OCI-LY1 (cell line): ENCODE data around the gene CANT1.

Source experiments
- EZH2 ChIP-seq: fragments of 200-600 bp; sonication (generic), shearing (Covaris generic); IDR thresholded peaks from 2 replicates; pipeline ENCODE4 v1.8.0; 2017; ENCODE audit warnings: borderline replicate concordance, mixed run types, mild to moderate bottlenecking, antibody characterized with exemption, low read length, moderate library complexity, mixed read lengths
- TF ChIP-seq, protein P1 (sequence below): fragments of 200-600 bp; sonication (generic), shearing (Covaris generic); IDR thresholded peaks from 2 replicates; pipeline ENCODE4 v1.5.1; 2017; ENCODE audit warnings: mild to moderate bottlenecking, antibody characterized with exemption, low read length, moderate library complexity, mixed read lengths

- TF ChIP-seq, protein P1, sequence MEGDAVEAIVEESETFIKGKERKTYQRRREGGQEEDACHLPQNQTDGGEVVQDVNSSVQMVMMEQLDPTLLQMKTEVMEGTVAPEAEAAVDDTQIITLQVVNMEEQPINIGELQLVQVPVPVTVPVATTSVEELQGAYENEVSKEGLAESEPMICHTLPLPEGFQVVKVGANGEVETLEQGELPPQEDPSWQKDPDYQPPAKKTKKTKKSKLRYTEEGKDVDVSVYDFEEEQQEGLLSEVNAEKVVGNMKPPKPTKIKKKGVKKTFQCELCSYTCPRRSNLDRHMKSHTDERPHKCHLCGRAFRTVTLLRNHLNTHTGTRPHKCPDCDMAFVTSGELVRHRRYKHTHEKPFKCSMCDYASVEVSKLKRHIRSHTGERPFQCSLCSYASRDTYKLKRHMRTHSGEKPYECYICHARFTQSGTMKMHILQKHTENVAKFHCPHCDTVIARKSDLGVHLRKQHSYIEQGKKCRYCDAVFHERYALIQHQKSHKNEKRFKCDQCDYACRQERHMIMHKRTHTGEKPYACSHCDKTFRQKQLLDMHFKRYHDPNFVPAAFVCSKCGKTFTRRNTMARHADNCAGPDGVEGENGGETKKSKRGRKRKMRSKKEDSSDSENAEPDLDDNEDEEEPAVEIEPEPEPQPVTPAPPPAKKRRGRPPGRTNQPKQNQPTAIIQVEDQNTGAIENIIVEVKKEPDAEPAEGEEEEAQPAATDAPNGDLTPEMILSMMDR = no peak
- no peak for TF ChIP-seq EZH2
Measured at GRCh38 chr17:79006046-79006445, 3.5 kb downstream of the CANT1 start.
